NCI-H2029 (cell line): Measurements from ENCODE around the gene MAT2A.
A peak's percentile ranks its signal among the peaks of the same experiment; 100 is the strongest.

Experiments used
- DNase-seq: peaks from one replicate; lab custom pipeline; 2025; lab: John Stamatoyannopoulos, UW

MAT2A gene

GRCh38 chr2:85538507-85539360 is at the start of gene MAT2A:
Gene MAT2A (plus strand): TSS chr2:85539168. CDS start chr2:85539288, 120 bp downstream.
- DNase-seq, result peak; percentile 85

- DNase-seq, result no peak
Observed at GRCh38 chr2:85490861-85491755, 47.9 kb upstream of the MAT2A start.

- DNase-seq, result no peak
Observed at GRCh38 chr2:85496436-85496835, 42.5 kb upstream of the MAT2A start.

- DNase-seq, result no peak
Observed at GRCh38 chr2:85497944-85498630, 40.9 kb upstream of the MAT2A start.

GRCh38 chr2:85501248-85501647 is 37.7 kb upstream of the MAT2A start:
- DNase-seq, result no peak

GRCh38 chr2:85502720-85503119 is 36.2 kb upstream of the MAT2A start:
- DNase-seq, result no peak

- no peak for DNase-seq
Observed at GRCh38 chr2:85503168-85503850, 35.7 kb upstream of the MAT2A start.

- no peak for DNase-seq
Observed at GRCh38 chr2:85503851-85504777, 34.9 kb upstream of the MAT2A start.

GRCh38 chr2:85504778-85505261 is 34.1 kb upstream of the MAT2A start:
- DNase-seq, result peak; percentile 83

GRCh38 chr2:85505551-85506238 is 33.3 kb upstream of the MAT2A start:
- no peak for DNase-seq

GRCh38 chr2:85506768-85507181 is 32.2 kb upstream of the MAT2A start:
- DNase-seq, result no peak

- no peak for DNase-seq
Observed at GRCh38 chr2:85511008-85511811, 27.8 kb upstream of the MAT2A start.

GRCh38 chr2:85514323-85514722 is 24.6 kb upstream of the MAT2A start:
- no peak for DNase-seq

GRCh38 chr2:85516653-85517389 is 22.1 kb upstream of the MAT2A start:
- DNase-seq, result no peak

GRCh38 chr2:85522090-85522647 is 16.8 kb upstream of the MAT2A start:
- no peak for DNase-seq

GRCh38 chr2:85523062-85523902 is 15.7 kb upstream of the MAT2A start:
- DNase-seq, result no peak

- no peak for DNase-seq
Observed at GRCh38 chr2:85523903-85524335, 15.0 kb upstream of the MAT2A start.
